Neural progenitor cell (in vitro differentiated cells): Measurements from ENCODE around the gene GADL1. TPM values are rescaled to one million over a fixed set of nuclear protein-coding genes. Genes with fewer than 3 reads are reported as not detected.

Source experiments
- DNase-seq: peaks from one replicate; pipeline ENCODE4 v3.0.0-alpha.2; 2016; ENCODE audit warnings: low spot score
- H2AFZ ChIP-seq: fragments of 200-600 bp; sonication (generic); replicated peaks from 2 replicates; pipeline ENCODE4 v1.6.1; 2016; ENCODE audit warnings: antibody characterized with exemption
- H3F3A ChIP-seq: fragments of 200-600 bp; sonication (generic); 2 replicates; pipeline ENCODE4 v1.6.1; 2016; ENCODE audit warnings: antibody characterized with exemption, low read depth
- H3K27ac ChIP-seq: fragments of 200-600 bp; sonication (generic); 2 replicates; pipeline ENCODE4 v1.5.1; 2016; ENCODE audit warnings: mild to moderate bottlenecking
- H3K27me3 ChIP-seq: fragments of 200-600 bp; sonication (generic); 2 replicates; pipeline ENCODE4 v1.6.1; 2016; ENCODE audit warnings: mild to moderate bottlenecking, moderate library complexity
- H3K36me3 ChIP-seq: fragments of 200-600 bp; sonication (generic); 2 replicates; pipeline ENCODE4 v1.5.1; 2016
- H3K4me1 ChIP-seq: fragments of 200-600 bp; sonication (generic); 2 replicates; pipeline ENCODE4 v1.6.1; 2016; ENCODE audit warnings: mixed run types
- H3K4me2 ChIP-seq: fragments of 200-600 bp; sonication (generic); 2 replicates; pipeline ENCODE4 v1.6.1; 2016
- H3K4me3 ChIP-seq: fragments of 200-600 bp; sonication (generic); 2 replicates; pipeline ENCODE4 v1.5.1; 2016
- H3K79me2 ChIP-seq: fragments of 200-600 bp; sonication (generic); 2 replicates; pipeline ENCODE4 v1.6.1; 2016; ENCODE audit warnings: low read depth
- H3K9ac ChIP-seq: fragments of 200-600 bp; sonication (generic); 2 replicates; pipeline ENCODE4 v1.6.1; 2016
- H3K9me3 ChIP-seq: fragments of 200-600 bp; sonication (generic); 2 replicates; pipeline ENCODE4 v1.5.1; 2016; ENCODE audit warnings: low read depth
- H4K20me1 ChIP-seq: fragments of 200-600 bp; sonication (generic); 2 replicates; pipeline ENCODE4 v1.6.1; 2016; ENCODE audit warnings: low read depth
- H3K27ac Mint-ChIP-seq: 3 replicates; pipeline ENCODE4 v1.8.0; 2021; ENCODE audit warnings: mixed read lengths
- H3K27me3 Mint-ChIP-seq: 2 replicates; pipeline ENCODE4 v1.8.0; 2022; ENCODE audit warnings: low read depth, mild to moderate bottlenecking, inconsistent platforms, moderate library complexity, mixed read lengths; ENCODE audit not compliant: insufficient read depth
- H3K36me3 Mint-ChIP-seq: 3 replicates; pipeline ENCODE4 v1.8.0; 2021; ENCODE audit warnings: mixed read lengths
- H3K4me1 Mint-ChIP-seq: 3 replicates; pipeline ENCODE4 v1.8.0; 2021; ENCODE audit warnings: mixed read lengths
- H3K4me3 Mint-ChIP-seq: 3 replicates; pipeline ENCODE4 v1.8.0; 2021; ENCODE audit warnings: mild to moderate bottlenecking, moderate library complexity, mixed read lengths
- H3K9me3 Mint-ChIP-seq: 3 replicates; pipeline ENCODE4 v1.8.0; 2020; ENCODE audit warnings: mixed read lengths
- CTCF ChIP-seq: fragments of 200-600 bp; sonication (generic); IDR thresholded peaks from 2 replicates; pipeline ENCODE4 v1.5.1; 2017; ENCODE audit warnings: antibody characterized with exemption, mild to moderate bottlenecking
- EZH2 ChIP-seq: fragments of 200-600 bp; sonication (generic); IDR thresholded peaks from 2 replicates; pipeline ENCODE4 v1.6.1; 2017; ENCODE audit warnings: antibody characterized with exemption, mild to moderate bottlenecking, moderate library complexity
- EZH2phosphoT487 ChIP-seq: fragments of 200-600 bp; sonication (generic); IDR thresholded peaks from 2 replicates; pipeline ENCODE4 v1.6.1; 2017; ENCODE audit warnings: antibody characterized with exemption
- total RNA-seq: library from RNA; depleted of rRNA; stranded (reverse); fragments of >200 nt; gene quantifications from 2 replicates; pipeline ENCODE4 v1.2.3, GENCODE V29; 2015; ENCODE audit warnings: low replicate concordance

GADL1 gene
- total RNA-seq, 1 donor from 2014 or later = not detected

- Histone ChIP-seq H2AFZ (no peak overlapping the region), H3K27me3 (no peaks in the 10 kb centered on the region), H3K36me3 (no peaks in the 10 kb centered on the region), H3K27ac (no peak overlapping the region), H3K9ac (no peak overlapping the region), H3K79me2 (no peaks in the 10 kb centered on the region), H4K20me1 (no peaks in the 10 kb centered on the region), H3K4me2 (no peak overlapping the region), H3K9me3 (no peaks in the 10 kb centered on the region), H3K4me3 (no peak overlapping the region), H3K4me1 (peaks cover 13% of the 10 kb centered on the region), H3F3A (no peaks in the 10 kb centered on the region)
- no peaks in the 10 kb centered on the region for H3K9me3 Mint-ChIP-seq
- no peak for DNase-seq
- TF ChIP-seq CTCF = no peak
- TF ChIP-seq EZH2phosphoT487 = no peak
- no peak for TF ChIP-seq EZH2
- no peak overlapping the region for H3K4me3 Mint-ChIP-seq
- no peaks in the 10 kb centered on the region for H3K36me3 Mint-ChIP-seq
- H3K27me3 Mint-ChIP-seq = peaks cover 2% of the 10 kb centered on the region
- no peak overlapping the region for H3K27ac Mint-ChIP-seq
- peaks cover 15% of the 10 kb centered on the region for H3K4me1 Mint-ChIP-seq
Observed at GRCh38 chr3:30826531-30826942, 67.9 kb downstream of the GADL1 start.

GRCh38 chr3:30819067-30819798 lies 75.2 kb downstream of the GADL1 start:
- H3K4me1 Mint-ChIP-seq = no peaks in the 10 kb centered on the region
- no peak overlapping the region for H3K27ac Mint-ChIP-seq
- no peaks in the 10 kb centered on the region for H3K9me3 ChIP-seq
- H3K9me3 Mint-ChIP-seq = no peaks in the 10 kb centered on the region
- H3K79me2 ChIP-seq = no peaks in the 10 kb centered on the region
- H3K36me3 ChIP-seq = no peaks in the 10 kb centered on the region
- peak overlapping the region; percentile 19 for H2AFZ ChIP-seq
- TF ChIP-seq EZH2phosphoT487 (no peak), CTCF (no peak), EZH2 (no peak)
- H3K27me3 ChIP-seq = no peaks in the 10 kb centered on the region
- no peak for DNase-seq
- no peak overlapping the region for H3K4me2 ChIP-seq
- H3K4me3 ChIP-seq = no peak overlapping the region
- no peak overlapping the region for H3K27ac ChIP-seq
- no peaks in the 10 kb centered on the region for H3K36me3 Mint-ChIP-seq
- H3F3A ChIP-seq = no peaks in the 10 kb centered on the region
- H4K20me1 ChIP-seq = no peaks in the 10 kb centered on the region
- H3K9ac ChIP-seq = no peak overlapping the region
- no peaks in the 10 kb centered on the region for H3K27me3 Mint-ChIP-seq
- no peak overlapping the region for H3K4me3 Mint-ChIP-seq
- H3K4me1 ChIP-seq = no peaks in the 10 kb centered on the region

- no peak overlapping the region for H2AFZ ChIP-seq
- TF ChIP-seq EZH2 (no peak), CTCF (no peak), EZH2phosphoT487 (no peak)
Observed at GRCh38 chr3:30813734-30814133, 80.7 kb downstream of the GADL1 start.

More at GRCh38 chr3:30813734-30814133, 80.7 kb downstream of the GADL1 start:
- H3K79me2 ChIP-seq = no peaks in the 10 kb centered on the region
- Mint-ChIP-seq H3K9me3 (no peaks in the 10 kb centered on the region), H3K36me3 (no peaks in the 10 kb centered on the region), H3K27ac (no peak overlapping the region), H3K4me1 (no peaks in the 10 kb centered on the region), H3K4me3 (no peak overlapping the region), H3K27me3 (no peaks in the 10 kb centered on the region)
- no peaks in the 10 kb centered on the region for H4K20me1 ChIP-seq
- no peak overlapping the region for H3K9ac ChIP-seq
- H3K36me3 ChIP-seq = no peaks in the 10 kb centered on the region
- DNase-seq = no peak
- no peaks in the 10 kb centered on the region for H3K4me1 ChIP-seq
- H3K4me2 ChIP-seq = no peak overlapping the region
- no peaks in the 10 kb centered on the region for H3K9me3 ChIP-seq
- no peak overlapping the region for H3K4me3 ChIP-seq
- no peaks in the 10 kb centered on the region for H3F3A ChIP-seq
- H3K27me3 ChIP-seq = no peaks in the 10 kb centered on the region
- H3K27ac ChIP-seq = no peak overlapping the region
